HG03159 (cell line): ENCODE measurements around the gene PTRH1.

Experiments used
- ATAC-seq: cut with Tn5 transposase; IDR thresholded peaks from one replicate; pipeline ENCODE4 v1.9.1; 2021; ENCODE audit warnings: mild to moderate bottlenecking, moderate library complexity; ENCODE audit not compliant: unreplicated experiment

Gene PTRH1

GRCh38 chr9:127741831-127742434, 26.5 kb upstream of the PTRH1 start:
- no peak for ATAC-seq

- ATAC-seq: no peak
Observed at GRCh38 chr9:127739614-127740330, 24.3 kb upstream of the PTRH1 start.

DNA sequence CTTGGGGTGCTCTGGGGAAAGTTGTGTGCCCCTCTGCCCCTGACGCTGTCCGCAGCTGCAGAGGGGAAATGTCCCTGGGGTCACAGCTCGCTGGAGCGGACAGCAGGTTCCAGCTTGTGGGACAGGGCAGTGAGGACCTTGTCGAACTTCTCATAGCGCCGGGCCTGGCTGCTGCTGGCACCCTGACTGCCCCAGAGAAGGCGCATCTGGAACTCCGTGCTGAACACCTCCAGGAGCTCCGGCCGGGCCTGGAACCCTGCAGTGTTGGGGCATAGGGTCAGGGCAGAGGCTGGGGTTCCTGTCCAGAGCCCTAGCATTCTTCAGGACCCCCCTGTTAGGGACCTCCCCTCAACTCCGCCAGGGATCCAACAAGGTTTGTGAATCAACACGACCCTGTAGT, 23.2 kb upstream of the PTRH1 start:
- ATAC-seq: no peak

GRCh38 chr9:127735530-127736185, 20.2 kb upstream of the PTRH1 start:
- no peak for ATAC-seq

DNA sequence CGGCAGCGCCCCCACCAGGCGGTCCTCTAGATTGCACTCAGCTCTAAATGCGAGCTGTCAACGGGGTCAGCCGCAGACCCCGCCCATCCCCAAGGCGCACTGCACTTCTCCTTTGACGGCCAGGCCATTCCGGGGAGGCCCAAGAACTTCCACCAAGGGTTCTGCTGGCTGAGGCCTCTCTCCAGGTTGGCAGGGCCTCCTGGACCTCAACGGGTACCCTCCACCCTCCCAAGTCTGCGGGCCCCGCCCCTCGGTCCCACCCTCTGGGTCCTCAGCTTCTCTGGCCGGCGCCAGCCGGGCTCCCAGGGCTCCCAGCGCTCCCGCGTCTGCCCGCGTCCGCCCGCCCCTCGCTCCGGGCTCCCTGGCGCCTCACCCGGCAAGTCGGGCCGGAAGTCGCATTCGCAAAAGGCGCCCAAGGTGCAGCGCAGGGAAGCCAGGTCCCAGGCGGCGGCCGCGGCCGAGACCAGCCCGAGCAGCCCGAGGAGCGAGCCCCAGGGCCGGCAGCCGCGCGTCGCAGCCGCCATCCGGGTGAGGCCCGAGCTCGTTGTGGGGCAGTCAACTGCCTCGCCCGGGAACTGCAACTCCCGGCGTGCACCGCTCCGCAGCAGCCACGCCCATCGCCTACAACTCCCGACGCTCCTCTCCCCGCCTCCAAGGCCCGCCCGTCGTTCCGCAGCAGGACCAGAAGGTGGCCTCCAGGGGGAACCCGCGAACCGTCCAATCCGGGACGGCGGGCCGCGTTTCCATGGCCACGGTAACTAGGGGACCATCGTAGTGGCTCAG, 19.5 kb upstream of the PTRH1 start, which contains the start of gene TOR2A:
Gene TOR2A (minus strand): TSS at position 548 of the 783 bp plus-strand sequence. CDS start 24 bp downstream, at position 524.
- ATAC-seq: peak; percentile 78

- no peak for ATAC-seq
Observed at GRCh38 chr9:127734247-127734746, 18.8 kb upstream of the PTRH1 start.

- ATAC-seq: no peak
Observed at GRCh38 chr9:127733614-127734013, 18.2 kb upstream of the PTRH1 start.

DNA sequence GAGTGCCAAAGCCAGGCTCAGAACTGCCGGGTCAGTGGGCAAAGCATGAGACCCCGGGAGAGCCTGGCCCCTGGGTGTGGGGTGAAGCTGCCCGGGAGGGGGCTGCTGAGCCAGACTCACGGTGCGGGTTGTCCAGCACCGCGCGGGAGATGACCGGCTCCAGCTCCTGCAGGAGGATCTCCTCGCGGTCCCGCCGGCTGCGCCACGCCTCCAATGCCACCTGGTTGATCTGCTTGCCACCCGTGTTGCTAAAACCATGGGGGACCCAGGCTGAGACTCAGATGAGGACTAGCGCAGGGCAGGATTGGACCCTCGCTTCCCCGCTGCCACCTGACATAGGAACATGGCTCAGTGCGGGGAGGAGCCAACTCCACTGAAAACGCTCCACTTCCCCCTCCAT, 17.0 kb upstream of the PTRH1 start:
- ATAC-seq: no peak

- no peak for ATAC-seq
Observed at GRCh38 chr9:127731938-127732337, 16.5 kb upstream of the PTRH1 start.

DNA sequence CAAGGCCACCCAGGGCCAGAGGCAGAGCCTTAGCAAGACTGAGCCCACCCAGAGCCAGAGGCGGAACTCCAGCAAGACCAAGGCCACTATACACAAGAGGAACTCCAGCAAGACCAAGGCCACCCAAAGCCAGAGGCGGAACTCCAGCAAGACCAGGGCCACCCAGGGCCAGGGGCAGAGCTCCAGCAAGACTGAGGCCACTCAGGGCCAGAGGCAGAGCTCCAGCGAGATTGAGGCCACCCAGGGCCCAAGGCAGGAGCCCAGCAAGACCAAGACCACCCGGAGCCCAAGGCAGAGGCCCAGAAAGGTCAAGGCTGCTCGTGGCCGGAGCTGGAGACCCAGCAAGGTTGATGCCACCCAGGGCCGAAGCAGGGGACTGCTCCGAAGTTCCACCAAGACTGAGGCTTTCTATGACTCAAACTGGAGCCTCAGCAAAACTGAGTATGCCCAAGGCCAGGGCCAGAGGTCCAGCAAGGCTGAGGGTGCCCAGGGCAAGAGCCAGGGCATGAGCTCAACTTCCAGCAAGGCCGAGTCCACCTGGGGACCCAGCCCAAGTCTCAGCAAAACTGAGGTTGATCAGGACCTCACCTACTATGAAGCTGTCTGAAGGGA, 15.4 kb upstream of the PTRH1 start:
- ATAC-seq: no peak

DNA sequence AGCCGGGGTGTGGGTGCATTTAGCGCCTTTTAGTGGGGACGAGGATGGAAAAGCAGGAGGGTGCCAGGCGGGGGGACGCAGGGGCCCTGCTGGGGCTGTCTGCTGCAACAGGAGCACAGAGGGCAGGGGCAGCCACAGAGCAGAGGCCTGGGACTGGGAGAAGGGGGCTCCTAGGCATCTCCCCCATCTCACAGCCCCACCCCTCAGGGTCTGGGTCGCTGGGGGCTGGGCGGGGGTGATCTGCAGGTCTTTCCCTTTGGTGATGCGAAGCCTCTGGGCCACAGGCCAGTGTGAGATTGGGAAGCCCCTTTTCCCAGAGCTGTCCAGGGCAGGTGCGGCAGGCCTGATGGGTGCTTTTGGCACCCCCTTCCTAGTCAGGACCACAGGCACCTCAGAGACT, 14.8 kb upstream of the PTRH1 start:
- no peak for ATAC-seq

- ATAC-seq: no peak
Observed at GRCh38 chr9:127729522-127730256, 14.2 kb upstream of the PTRH1 start.

DNA sequence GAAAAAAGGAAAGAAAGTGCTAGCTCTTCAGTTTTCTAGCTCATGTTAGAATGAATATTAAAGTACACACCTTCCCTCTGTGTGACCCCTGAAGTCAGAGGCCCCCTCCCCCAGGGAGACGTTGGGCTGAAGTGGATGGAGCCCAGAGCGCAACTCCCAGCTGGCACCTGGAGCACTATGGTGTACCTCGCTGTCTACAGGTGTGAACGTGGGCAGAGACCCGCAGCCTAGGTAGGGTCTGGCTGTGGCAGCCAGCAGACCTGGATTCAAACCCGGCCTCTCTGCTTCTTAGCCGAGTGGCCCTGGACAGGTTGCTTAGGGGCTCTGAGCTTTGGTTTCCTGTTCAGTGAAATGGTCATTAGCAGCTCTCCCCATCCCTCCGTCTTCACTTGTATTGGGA, 13.3 kb upstream of the PTRH1 start:
- no peak for ATAC-seq

DNA sequence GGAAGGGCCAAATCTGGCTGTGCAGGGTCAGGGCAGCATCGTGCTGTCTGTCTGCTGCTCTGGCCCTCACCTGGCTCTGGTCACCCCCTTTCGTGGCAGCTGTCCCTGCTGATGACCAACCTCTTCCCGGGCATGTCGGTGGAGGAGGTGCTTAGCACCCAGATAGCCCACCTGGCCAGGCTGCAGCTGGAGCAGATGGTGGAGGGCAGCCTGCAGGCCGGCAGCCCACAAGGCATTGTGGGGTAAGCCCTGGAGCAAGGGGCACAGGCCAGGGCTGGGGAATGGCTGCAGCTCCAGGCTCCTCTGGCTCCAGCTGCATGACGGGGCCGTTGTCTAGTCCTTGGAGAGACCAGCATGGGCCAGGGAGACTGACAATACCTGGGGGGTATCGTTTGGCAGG, 11.4 kb upstream of the PTRH1 start:
- ATAC-seq: no peak

GRCh38 chr9:127724012-127724411, 8.5 kb upstream of the PTRH1 start:
- ATAC-seq: no peak

GRCh38 chr9:127723444-127723843, 8.0 kb upstream of the PTRH1 start:
- no peak for ATAC-seq

DNA sequence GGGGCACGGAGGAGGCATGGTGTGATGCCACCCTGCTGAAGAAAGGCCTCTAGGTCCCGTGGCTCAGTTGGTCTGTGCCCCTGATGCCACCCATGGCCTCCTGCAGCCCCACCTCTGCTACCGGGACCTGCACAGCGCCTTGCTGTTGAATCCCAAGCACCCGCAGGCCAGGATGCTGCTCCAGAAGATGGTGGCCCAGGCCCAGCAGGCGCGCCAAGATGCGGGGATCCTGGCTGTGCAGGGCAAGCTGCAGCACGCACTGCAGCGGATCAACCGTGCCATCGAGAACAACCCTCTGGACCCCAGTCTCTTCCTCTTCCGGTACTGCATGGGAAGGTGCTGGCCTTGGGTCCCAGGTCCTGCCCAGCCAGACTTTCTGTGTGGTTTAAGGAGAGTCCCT, 7.5 kb upstream of the PTRH1 start:
- ATAC-seq: no peak

DNA sequence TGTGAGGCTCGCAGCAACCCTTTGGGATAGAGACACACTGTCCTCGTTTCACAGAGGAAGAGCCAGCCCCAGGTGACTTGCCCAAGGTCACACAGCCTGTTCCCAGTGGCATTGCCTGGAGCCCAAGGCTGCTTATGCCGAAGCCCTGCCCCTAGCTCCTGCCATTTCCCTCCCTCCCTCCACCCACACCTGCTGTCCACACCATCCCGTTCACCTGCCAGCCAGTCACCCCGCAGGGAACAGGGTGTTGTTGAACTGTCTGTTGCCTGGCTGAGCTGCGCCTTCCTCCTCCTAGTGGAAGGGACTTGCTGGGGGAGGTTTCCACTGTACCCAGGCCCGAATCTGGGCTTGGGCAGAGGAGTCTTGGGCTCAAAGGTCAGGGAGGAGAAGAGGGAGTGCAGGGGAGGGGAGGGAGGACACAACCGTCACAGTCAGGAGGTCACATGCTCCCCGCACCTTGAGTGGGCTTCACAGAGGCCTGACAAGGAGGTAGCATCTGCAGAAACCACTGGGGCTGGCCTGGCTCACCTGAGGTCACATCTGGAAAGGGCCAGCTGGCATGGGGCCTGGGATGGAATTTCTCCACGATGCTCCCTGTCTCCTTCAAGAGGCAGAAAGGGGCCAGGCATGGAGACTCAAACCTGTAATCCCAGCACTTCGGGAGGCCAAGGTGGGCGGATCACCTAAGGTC, 6.7 kb upstream of the PTRH1 start:
- no peak for ATAC-seq

- ATAC-seq: no peak
Observed at GRCh38 chr9:127721391-127721821, 5.9 kb upstream of the PTRH1 start.

- ATAC-seq: no peak
Observed at GRCh38 chr9:127720865-127721227, 5.4 kb upstream of the PTRH1 start.
